Astrocyte (in vitro differentiated cells and primary cell): Measurements from ENCODE around the gene MTFR2. TPM values are rescaled to one million over a fixed set of nuclear protein-coding genes. Genes with fewer than 3 reads are reported as not detected.
A peak's percentile ranks its signal among the peaks of the same experiment; 100 is the strongest.

Experiments used
- DNase-seq: peaks from one replicate; pipeline ENCODE4 v3.0.0-alpha.2; 2010; ENCODE audit warnings: low read depth
- FAIRE-seq: peaks from 2 replicates; lab custom pipeline; 2011; peaks lifted over from hg19 to GRCh38; lab: Jason Lieb, UNC
- H2AFZ ChIP-seq: 2 replicates; pipeline ENCODE4 v1.6.0; 2012; ENCODE audit warnings: low read depth, low read length, inconsistent platforms
- H3K27ac ChIP-seq: 2 replicates; pipeline ENCODE4 v1.5.1; 2011; ENCODE audit warnings: low read depth, low read length, inconsistent platforms
- H3K27me3 ChIP-seq: 2 replicates; pipeline ENCODE4 v1.6.0; 2011; ENCODE audit warnings: low read length, inconsistent platforms; ENCODE audit not compliant: insufficient read depth
- H3K36me3 ChIP-seq: 2 replicates; pipeline ENCODE4 v1.5.1; 2011; ENCODE audit warnings: low read length, inconsistent platforms; ENCODE audit not compliant: insufficient read depth
- H3K4me1 ChIP-seq: 2 replicates; pipeline ENCODE4 v1.5.1; 2011; ENCODE audit warnings: low read length, inconsistent platforms; ENCODE audit not compliant: insufficient read depth
- H3K4me2 ChIP-seq: 2 replicates; pipeline ENCODE4 v1.6.0; 2012; ENCODE audit warnings: low read length, inconsistent platforms
- H3K4me3 ChIP-seq: 2 replicates; pipeline ENCODE4 v1.5.1; 2011; ENCODE audit warnings: low read depth, mild to moderate bottlenecking, low read length, inconsistent platforms; ENCODE audit not compliant: insufficient read depth
- H3K79me2 ChIP-seq: 2 replicates; pipeline ENCODE4 v1.6.0; 2012; ENCODE audit warnings: mild to moderate bottlenecking, low read length, inconsistent platforms; ENCODE audit not compliant: insufficient read depth
- H3K9ac ChIP-seq: 2 replicates; pipeline ENCODE4 v1.6.0; 2012; ENCODE audit warnings: mild to moderate bottlenecking, low read length, inconsistent platforms
- H3K9me3 ChIP-seq: 2 replicates; pipeline ENCODE4 v1.5.1; 2012; ENCODE audit warnings: low read depth, mild to moderate bottlenecking, low read length, inconsistent platforms; ENCODE audit not compliant: insufficient read depth
- H4K20me1 ChIP-seq: 2 replicates; pipeline ENCODE4 v1.6.0; 2012; ENCODE audit warnings: low read length, inconsistent platforms; ENCODE audit not compliant: insufficient read depth
- H3K27ac Mint-ChIP-seq: one replicate; pipeline ENCODE4 v1.8.0; 2021; ENCODE audit warnings: mild to moderate bottlenecking, mixed read lengths; ENCODE audit not compliant: unreplicated experiment
- H3K27me3 Mint-ChIP-seq: one replicate; pipeline ENCODE4 v1.8.0; 2021; ENCODE audit warnings: low read depth, mixed read lengths; ENCODE audit not compliant: unreplicated experiment
- H3K36me3 Mint-ChIP-seq: one replicate; pipeline ENCODE4 v1.8.0; 2021; ENCODE audit warnings: low read depth, mixed read lengths; ENCODE audit not compliant: unreplicated experiment
- H3K4me1 Mint-ChIP-seq: one replicate; pipeline ENCODE4 v1.8.0; 2021; ENCODE audit warnings: low read depth, mixed read lengths; ENCODE audit not compliant: unreplicated experiment
- H3K4me3 Mint-ChIP-seq: one replicate; pipeline ENCODE4 v1.8.0; 2021; ENCODE audit warnings: mild to moderate bottlenecking, moderate library complexity, mixed read lengths; ENCODE audit not compliant: unreplicated experiment
- H3K9me3 Mint-ChIP-seq: one replicate; pipeline ENCODE4 v1.8.0; 2021; ENCODE audit warnings: mild to moderate bottlenecking, mixed read lengths; ENCODE audit not compliant: unreplicated experiment
- CTCF ChIP-seq: IDR thresholded peaks from 2 replicates; pipeline ENCODE4 v1.5.1; 2011; ENCODE audit warnings: low read depth, mild to moderate bottlenecking, inconsistent platforms, low read length, moderate library complexity; ENCODE audit not compliant: insufficient read depth
- EZH2 ChIP-seq: IDR thresholded peaks from 2 replicates; pipeline ENCODE4 v1.6.1; 2012; ENCODE audit warnings: mild to moderate bottlenecking, low read length, inconsistent platforms; ENCODE audit not compliant: insufficient read depth
- total RNA-seq: library from RNA; stranded (reverse); gene quantifications from 2 replicates; pipeline ENCODE4 v1.2.1, GENCODE V29; 2021

The MTFR2 gene
- total RNA-seq, 1 donor from 2014 or later, result 1.8 TPM

GRCh38 chr6:136290410-136291010 is 40.4 kb upstream of the MTFR2 start:
- Mint-ChIP-seq H3K4me1 (peaks cover 10% of the 10 kb centered on the region), H3K27ac (peak overlapping the region; percentile 100), H3K36me3 (no peaks in the 10 kb centered on the region), H3K9me3 (no peaks in the 10 kb centered on the region), H3K4me3 (peak overlapping the region; percentile 97), H3K27me3 (no peaks in the 10 kb centered on the region)
- Histone ChIP-seq H3K36me3 (no peaks in the 10 kb centered on the region), H3K9ac (peak overlapping the region; percentile 99), H3K4me3 (peak overlapping the region; percentile 97), H3K79me2 (peaks cover 41% of the 10 kb centered on the region), H4K20me1 (peaks cover 37% of the 10 kb centered on the region), H3K4me1 (peaks cover 21% of the 10 kb centered on the region), H3K27ac (peak overlapping the region; percentile 100), H2AFZ (peak overlapping the region; percentile 65), H3K4me2 (peak overlapping the region; percentile 94), H3K27me3 (no peaks in the 10 kb centered on the region), H3K9me3 (no peaks in the 10 kb centered on the region)
- TF ChIP-seq EZH2 (no peak), CTCF (no peak)
- DNase-seq, result peak; percentile 84
- FAIRE-seq, result no peak

DNA sequence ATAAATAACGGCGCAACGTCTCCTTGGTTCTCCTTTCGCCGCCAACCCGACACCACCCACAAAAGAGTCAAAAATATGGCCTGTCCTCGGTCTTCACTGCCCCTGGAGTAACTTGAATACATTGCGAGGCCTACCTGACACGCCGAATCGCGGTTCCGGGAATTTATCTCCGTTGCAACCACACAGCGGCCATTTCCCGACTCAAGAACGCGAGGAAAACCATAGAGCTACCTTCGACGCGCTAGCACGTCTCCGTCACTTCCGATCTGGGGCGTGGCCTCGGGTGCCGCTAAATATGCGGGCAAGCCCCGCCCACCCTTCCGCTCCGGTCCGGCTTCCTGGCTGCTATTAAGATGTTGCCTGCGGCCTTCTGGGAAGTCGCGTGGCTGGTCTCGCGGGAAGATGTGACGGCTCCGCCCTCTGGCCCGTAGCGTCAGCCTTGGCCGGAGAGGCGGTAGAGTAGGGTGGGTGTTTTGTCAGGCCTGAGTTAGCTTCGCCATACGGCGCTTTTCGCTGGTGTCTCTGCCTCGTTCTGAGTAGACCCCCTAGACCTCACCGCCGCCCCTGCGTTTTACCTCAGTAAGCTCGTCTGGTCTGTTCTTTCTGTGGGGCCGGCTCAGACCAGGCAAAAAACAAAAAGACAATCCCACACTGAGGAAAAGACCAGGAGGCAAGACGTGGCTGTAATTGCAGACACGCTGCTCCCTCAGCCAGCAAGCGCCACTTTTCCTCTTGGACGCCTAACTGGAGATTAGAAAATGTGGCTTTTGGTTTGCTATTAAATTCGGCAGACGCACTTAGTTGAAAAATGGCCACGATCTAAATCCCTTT is 39.7 kb upstream of the MTFR2 start, which contains the start of gene BCLAF1:
Gene BCLAF1, minus strand, starts transcription at position 268 of the 831 bp plus-strand sequence. CDS start 9,980 bp downstream, outside the sequence.
- TF ChIP-seq EZH2 (no peak), CTCF (no peak)
- peak within 1 kb of the TSS; percentile 97 for H3K4me3 Mint-ChIP-seq
- H3K36me3 Mint-ChIP-seq, result no peaks in the 10 kb centered on the region
- no peaks in the 10 kb centered on the region for H3K27me3 Mint-ChIP-seq
- Histone ChIP-seq H3K27me3 (no peaks in the 10 kb centered on the region), H4K20me1 (peaks cover 44% of the 10 kb centered on the region), H3K36me3 (no peaks in the 10 kb centered on the region), H3K79me2 (peaks cover 48% of the 10 kb centered on the region), H2AFZ (peak within 1 kb of the TSS; percentile 65), H3K4me2 (peak within 1 kb of the TSS; percentile 94), H3K4me1 (peaks cover 22% of the 10 kb centered on the region), H3K27ac (peak within 1 kb of the TSS; percentile 100), H3K9me3 (no peaks in the 10 kb centered on the region), H3K4me3 (peak within 1 kb of the TSS; percentile 97), H3K9ac (peak within 1 kb of the TSS; percentile 99)
- FAIRE-seq, result peak; percentile 56
- peaks cover 14% of the 10 kb centered on the region for H3K4me1 Mint-ChIP-seq
- peak; percentile 97 for DNase-seq
- H3K27ac Mint-ChIP-seq, result peak within 1 kb of the TSS; percentile 100
- no peaks in the 10 kb centered on the region for H3K9me3 Mint-ChIP-seq
